ENCODE results near the gene NETO1.

NETO1 gene

GRCh38 chr18:72697706-72698105, 170.1 kb downstream of the NETO1 start:
- Histone ChIP-seq H3K36me3 (ENCODE audit: control insufficient read depth in 2 of 2, insufficient read depth in 1 of 2, low read length in 2 of 2) (no peaks in the 10 kb centered on the region), H3K27ac (ENCODE audit: extremely low read depth, low read depth, low read length) (no peak overlapping the region), H3K4me3 (ENCODE audit: low read depth, low read length) (no peak overlapping the region), H3K4me1 (ENCODE audit: control insufficient read depth, insufficient read depth, low read length) (no peaks in the 10 kb centered on the region), H3K9me3 (ENCODE audit: control insufficient read depth, insufficient read depth, low read depth, low read length) (no peaks in the 10 kb centered on the region)
- POLR2A ChIA-PET, result no interaction called here
- TF ChIP-seq GLIS1 (tag by site-specific recombination; IDR thresholded peaks at IDR 0.05) (no peak), ZNF501 (tag by site-specific recombination; IDR thresholded peaks at IDR 0.05) (no peak), ZNF37A (tag by site-specific recombination; IDR thresholded peaks at IDR 0.05) (no peak), ZNF704 (tag by site-specific recombination; IDR thresholded peaks at IDR 0.05) (no peak), ZBTB10 (tag by site-specific recombination; IDR thresholded peaks at IDR 0.05) (no peak), ZNF10 (tag by site-specific recombination; IDR thresholded peaks at IDR 0.05) (no peak), ZNF48 (tag by site-specific recombination; IDR thresholded peaks at IDR 0.05) (no peak), ZBTB26 (tag by site-specific recombination; optimal IDR thresholded peaks at IDR 0.05) (no peak), ZSCAN18 (tag by site-specific recombination; IDR thresholded peaks at IDR 0.05) (no peak), ZNF132 (tag by site-specific recombination; IDR thresholded peaks at IDR 0.05; ENCODE audit: borderline replicate concordance) (no peak), BCL6B (tag by site-specific recombination; IDR thresholded peaks at IDR 0.05) (no peak)
- CTCF ChIA-PET, result no interaction called here

- no peak for TF ChIP-seq ZNF704 (tag by site-specific recombination; IDR thresholded peaks at IDR 0.05)
- TF ChIP-seq RBAK (tag by site-specific recombination; IDR thresholded peaks at IDR 0.05), result no peak
- no peak for TF ChIP-seq ZNF174 (tag by site-specific recombination; IDR thresholded peaks at IDR 0.05)
- TF ChIP-seq TSHZ1 (tag by site-specific recombination; IDR thresholded peaks at IDR 0.05; ENCODE audit: borderline replicate concordance), result no peak
- TF ChIP-seq ZNF274 (IDR thresholded peaks at IDR 0.05; ENCODE audit: low read length), result no peak
- no peak for TF ChIP-seq ZNF274 (tag by site-specific recombination; IDR thresholded peaks at IDR 0.05; ENCODE audit: borderline replicate concordance)
- TF ChIP-seq ZNF404 (tag by site-specific recombination; IDR thresholded peaks at IDR 0.05), result no peak
- H3K27ac ChIP-seq (ENCODE audit: extremely low read depth, low read depth, low read length), result no peak overlapping the region
- H3K4me1 ChIP-seq (ENCODE audit: control insufficient read depth, insufficient read depth, low read length), result no peaks in the 10 kb centered on the region
- no peak overlapping the region for H3K4me3 ChIP-seq (ENCODE audit: low read depth, low read length)
- no peaks in the 10 kb centered on the region for H3K9me3 ChIP-seq (ENCODE audit: control insufficient read depth, insufficient read depth, low read depth, low read length)
- POLR2A ChIA-PET, result no interaction called here
- CTCF ChIA-PET, result interaction anchor here (0.6 kb wide), 1 partner anchor 1458 kb away, joined by 3 read pairs; no protein-coding TSS in a partner anchor
- H3K36me3 ChIP-seq (ENCODE audit: control insufficient read depth in 2 of 2, insufficient read depth in 1 of 2, low read length in 2 of 2), result no peaks in the 10 kb centered on the region
Observed at GRCh38 chr18:72692595-72692994, 175.2 kb downstream of the NETO1 start.

Measured in HEK293 (cell line).